Measurements from ENCODE around the gene LYZL6. TPM values are rescaled to one million over a fixed set of nuclear protein-coding genes. Genes with fewer than 3 reads are reported as not detected.

LYZL6 gene
- total RNA-seq, 1 donor from 2014 or later, result not detected

DNA sequence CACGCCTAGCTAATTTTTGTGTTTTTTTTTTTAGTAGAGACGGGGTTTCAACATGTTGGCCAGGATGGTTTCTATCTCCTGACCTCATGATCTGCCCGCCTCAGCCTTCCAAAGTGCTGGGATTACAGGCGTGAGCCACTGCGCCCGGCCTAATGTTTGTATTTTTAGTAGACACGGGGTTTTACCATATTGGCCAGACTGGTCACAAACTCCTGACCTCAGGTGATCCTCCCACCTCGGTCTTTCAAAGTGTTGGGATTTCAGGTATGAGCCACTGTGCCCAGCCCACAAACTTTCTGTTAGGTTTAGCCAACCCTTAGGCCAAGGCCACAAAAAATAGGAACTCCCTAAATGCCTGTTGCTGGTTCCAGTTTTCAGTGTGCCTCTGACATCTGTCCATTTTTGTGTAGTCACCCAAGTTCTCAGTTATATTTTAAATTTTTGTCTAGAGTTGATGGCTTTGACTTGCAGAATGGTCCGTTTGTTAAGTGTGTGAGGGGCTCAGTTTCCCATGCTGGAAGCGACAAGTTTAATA, 25.1 kb upstream of the LYZL6 start:
- TF ChIP-seq, protein P1, sequence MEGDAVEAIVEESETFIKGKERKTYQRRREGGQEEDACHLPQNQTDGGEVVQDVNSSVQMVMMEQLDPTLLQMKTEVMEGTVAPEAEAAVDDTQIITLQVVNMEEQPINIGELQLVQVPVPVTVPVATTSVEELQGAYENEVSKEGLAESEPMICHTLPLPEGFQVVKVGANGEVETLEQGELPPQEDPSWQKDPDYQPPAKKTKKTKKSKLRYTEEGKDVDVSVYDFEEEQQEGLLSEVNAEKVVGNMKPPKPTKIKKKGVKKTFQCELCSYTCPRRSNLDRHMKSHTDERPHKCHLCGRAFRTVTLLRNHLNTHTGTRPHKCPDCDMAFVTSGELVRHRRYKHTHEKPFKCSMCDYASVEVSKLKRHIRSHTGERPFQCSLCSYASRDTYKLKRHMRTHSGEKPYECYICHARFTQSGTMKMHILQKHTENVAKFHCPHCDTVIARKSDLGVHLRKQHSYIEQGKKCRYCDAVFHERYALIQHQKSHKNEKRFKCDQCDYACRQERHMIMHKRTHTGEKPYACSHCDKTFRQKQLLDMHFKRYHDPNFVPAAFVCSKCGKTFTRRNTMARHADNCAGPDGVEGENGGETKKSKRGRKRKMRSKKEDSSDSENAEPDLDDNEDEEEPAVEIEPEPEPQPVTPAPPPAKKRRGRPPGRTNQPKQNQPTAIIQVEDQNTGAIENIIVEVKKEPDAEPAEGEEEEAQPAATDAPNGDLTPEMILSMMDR (IDR thresholded peaks at IDR 0.05), result no peak
- H3K27me3 ChIP-seq (ENCODE audit: low read depth), result no peaks in the 10 kb centered on the region
- ATAC-seq, result no peak

DNA sequence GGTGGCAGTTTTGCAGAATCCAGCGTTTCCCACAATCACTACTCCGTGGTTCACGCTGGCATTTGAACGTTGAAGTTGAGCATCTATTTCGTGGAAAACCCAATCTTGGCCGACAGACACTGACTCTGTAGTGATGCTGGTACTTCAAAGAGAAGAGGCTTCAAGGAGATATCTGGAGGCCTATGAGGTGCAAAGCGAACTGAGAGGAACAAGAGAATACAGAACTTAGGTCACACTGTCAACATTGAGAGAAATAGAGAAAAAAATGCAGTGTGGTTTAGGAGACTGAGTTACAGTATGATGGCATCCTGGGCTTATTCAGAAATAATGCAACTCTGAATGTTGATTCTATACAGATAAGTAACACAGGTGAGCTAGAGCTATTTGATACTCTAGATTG, 21.8 kb upstream of the LYZL6 start:
- Histone ChIP-seq H3K36me3 (no peaks in the 10 kb centered on the region), H3K9me3 (no peaks in the 10 kb centered on the region), H3K27me3 (ENCODE audit: low read depth) (peaks cover 4% of the 10 kb centered on the region), H3K4me1 (no peaks in the 10 kb centered on the region), H3K4me3 (no peak overlapping the region), H3K27ac (no peak overlapping the region)
- TF ChIP-seq, protein P1 (IDR thresholded peaks at IDR 0.05), result no peak
- intact Hi-C loops (cut with DNase I), result loop anchor here (10.0 kb wide), 1 partner anchor 180 kb away; no protein-coding TSS in a partner anchor
- ATAC-seq (no peak), DNase-seq (no peak)

More for the DNA sequence above, 25.1 kb upstream of the LYZL6 start:
- no peaks in the 10 kb centered on the region for H3K9me3 ChIP-seq
- no peaks in the 10 kb centered on the region for H3K36me3 ChIP-seq
- intact Hi-C loops (cut with DNase I), result loop anchor here (10.0 kb wide), 1 partner anchor 176 kb away; no protein-coding TSS in a partner anchor
- no peak overlapping the region for H3K27ac ChIP-seq
- no peak overlapping the region for H3K4me3 ChIP-seq
- DNase-seq, result no peak
- peaks cover 12% of the 10 kb centered on the region for H3K4me1 ChIP-seq

DNA sequence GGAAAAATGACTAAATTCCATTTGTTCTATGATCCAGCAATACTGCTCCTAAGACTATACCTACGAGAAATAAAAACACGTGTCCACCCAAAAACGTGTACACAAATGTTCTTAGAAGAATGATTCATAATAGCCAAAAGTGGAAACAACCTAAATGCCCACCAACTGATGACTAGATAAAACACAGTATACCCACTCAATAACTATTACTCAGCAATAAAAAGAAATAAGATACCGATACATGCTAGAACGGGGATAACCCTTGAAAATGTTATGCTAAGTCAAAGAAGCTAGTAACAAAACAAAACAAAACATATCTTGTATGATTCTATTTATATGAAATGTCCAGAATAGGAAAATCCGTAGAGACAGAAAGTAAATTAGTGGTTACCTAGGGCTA, 20.1 kb upstream of the LYZL6 start:
- intact Hi-C loops (cut with DNase I), result loop anchor here (10.0 kb wide), 1 partner anchor 181 kb away; no protein-coding TSS in a partner anchor
- H3K27me3 ChIP-seq (ENCODE audit: low read depth), result peaks cover 13% of the 10 kb centered on the region
- no peak for ATAC-seq

DNA sequence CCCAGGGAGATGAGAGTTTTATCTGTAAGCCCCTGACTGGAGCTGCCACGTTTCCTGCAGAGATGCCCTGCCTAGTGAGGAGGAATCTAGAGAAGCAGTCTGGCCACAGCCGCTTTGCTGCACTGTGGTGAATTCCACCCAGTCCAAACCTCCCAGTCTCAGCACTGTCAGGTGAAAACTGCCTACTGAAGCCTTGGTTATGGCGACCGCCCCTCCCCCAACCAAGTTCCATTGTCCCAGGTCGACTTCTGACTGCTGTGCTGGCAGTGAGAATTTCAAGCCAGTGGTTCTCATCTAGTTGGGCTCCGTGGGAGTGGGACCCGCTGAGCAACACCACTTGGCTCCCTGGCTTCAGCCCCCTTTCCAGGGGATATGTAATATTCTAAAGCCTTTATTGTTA, 10.2 kb upstream of the LYZL6 start:
- H3K27ac ChIP-seq, result no peak overlapping the region
- no peaks in the 10 kb centered on the region for H3K4me1 ChIP-seq
- H3K27me3 ChIP-seq (ENCODE audit: low read depth), result peaks cover 4% of the 10 kb centered on the region
- no peaks in the 10 kb centered on the region for H3K36me3 ChIP-seq
- TF ChIP-seq, protein P1 (IDR thresholded peaks at IDR 0.05), result no peak
- no peaks in the 10 kb centered on the region for H3K9me3 ChIP-seq
- intact Hi-C loops (cut with DNase I), result no loop called here
- DNase-seq (no peak), ATAC-seq (no peak)
- H3K4me3 ChIP-seq, result no peak overlapping the region

More for the DNA sequence above, 20.1 kb upstream of the LYZL6 start:
- no peaks in the 10 kb centered on the region for H3K4me1 ChIP-seq
- H3K36me3 ChIP-seq, result no peaks in the 10 kb centered on the region
- no peak overlapping the region for H3K4me3 ChIP-seq
- no peak for DNase-seq
- no peak overlapping the region for H3K27ac ChIP-seq
- TF ChIP-seq, protein P1 (IDR thresholded peaks at IDR 0.05), result no peak
- no peaks in the 10 kb centered on the region for H3K9me3 ChIP-seq

DNA sequence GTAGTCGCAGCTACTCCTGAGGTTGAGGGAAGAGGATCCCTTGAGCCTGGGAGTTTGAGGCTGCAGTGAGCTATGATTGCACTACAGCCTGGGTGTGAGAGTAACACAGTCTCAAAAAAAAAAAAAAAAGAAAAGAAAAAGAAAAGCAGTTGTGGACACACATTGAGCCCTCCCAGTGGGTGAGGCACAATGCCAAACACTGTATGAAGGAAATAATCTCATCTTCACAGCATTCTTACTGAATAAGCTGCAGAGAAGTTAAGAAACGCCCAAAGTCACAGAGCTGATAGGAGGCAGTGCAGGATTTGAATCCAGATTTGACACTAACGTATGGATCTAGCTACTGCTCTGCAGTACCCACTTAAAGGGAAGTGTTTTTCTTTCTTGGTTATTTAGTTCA, 5.9 kb upstream of the LYZL6 start:
- DNase-seq (no peak), ATAC-seq (no peak)
- Histone ChIP-seq H3K36me3 (no peaks in the 10 kb centered on the region), H3K27ac (no peak overlapping the region), H3K4me3 (no peak overlapping the region), H3K9me3 (no peaks in the 10 kb centered on the region), H3K27me3 (ENCODE audit: low read depth) (no peaks in the 10 kb centered on the region), H3K4me1 (no peaks in the 10 kb centered on the region)
- intact Hi-C loops (cut with DNase I), result no loop called here
- TF ChIP-seq, protein P1 (IDR thresholded peaks at IDR 0.05), result no peak
